ENCODE data around the gene TLR3.

GRCh38 chr4:186092296-186092695 lies 23.3 kb downstream of the TLR3 start:
- TF ChIP-seq EZH2 (IDR thresholded peaks at IDR 0.05; ENCODE audit: low read length) = no peak
- TF ChIP-seq, protein P1, sequence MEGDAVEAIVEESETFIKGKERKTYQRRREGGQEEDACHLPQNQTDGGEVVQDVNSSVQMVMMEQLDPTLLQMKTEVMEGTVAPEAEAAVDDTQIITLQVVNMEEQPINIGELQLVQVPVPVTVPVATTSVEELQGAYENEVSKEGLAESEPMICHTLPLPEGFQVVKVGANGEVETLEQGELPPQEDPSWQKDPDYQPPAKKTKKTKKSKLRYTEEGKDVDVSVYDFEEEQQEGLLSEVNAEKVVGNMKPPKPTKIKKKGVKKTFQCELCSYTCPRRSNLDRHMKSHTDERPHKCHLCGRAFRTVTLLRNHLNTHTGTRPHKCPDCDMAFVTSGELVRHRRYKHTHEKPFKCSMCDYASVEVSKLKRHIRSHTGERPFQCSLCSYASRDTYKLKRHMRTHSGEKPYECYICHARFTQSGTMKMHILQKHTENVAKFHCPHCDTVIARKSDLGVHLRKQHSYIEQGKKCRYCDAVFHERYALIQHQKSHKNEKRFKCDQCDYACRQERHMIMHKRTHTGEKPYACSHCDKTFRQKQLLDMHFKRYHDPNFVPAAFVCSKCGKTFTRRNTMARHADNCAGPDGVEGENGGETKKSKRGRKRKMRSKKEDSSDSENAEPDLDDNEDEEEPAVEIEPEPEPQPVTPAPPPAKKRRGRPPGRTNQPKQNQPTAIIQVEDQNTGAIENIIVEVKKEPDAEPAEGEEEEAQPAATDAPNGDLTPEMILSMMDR (optimal IDR thresholded peaks at IDR 0.05 in 1 of 3, IDR thresholded peaks at IDR 0.05 in 1 of 3, conservative IDR thresholded peaks at IDR 0.05 in 1 of 3; ENCODE audit: extremely low read depth in 1 of 3, insufficient read depth in 2 of 3, low read length in 3 of 3) = no peak

All from keratinocyte (primary cell).